ENCODE data around the gene NDUFB1. TPM values are rescaled to one million over a fixed set of nuclear protein-coding genes. Genes with fewer than 3 reads are reported as not detected.

The NDUFB1 gene
- total RNA-seq, 2 donors from 2014 or later = 167 to 185 TPM

GRCh38 chr14:92108345-92109254 is 12.9 kb downstream of the NDUFB1 start:
- Histone ChIP-seq H3K9me3 (no peaks in the 10 kb centered on the region), H3K27me3 (no peaks in the 10 kb centered on the region), H3K36me3 (no peaks in the 10 kb centered on the region), H3K4me3 (no peak overlapping the region), H3K27ac (no peak overlapping the region), H3K4me1 (no peaks in the 10 kb centered on the region), H3K9ac (ENCODE audit: low read depth in 2 of 2, low read length in 2 of 2) (no peak overlapping the region)
- intact Hi-C loops (cut with DNase I) = no loop called here
- DNase-seq = no peak
- TF ChIP-seq CTCF (IDR thresholded peaks at IDR 0.05) = no peak

- Histone ChIP-seq H3K4me3 (peak within 1 kb of the TSS; percentile 99), H3K36me3 (no peaks in the 10 kb centered on the region), H3K4me1 (no peaks in the 10 kb centered on the region), H3K27me3 (no peaks in the 10 kb centered on the region), H3K9ac (ENCODE audit: low read depth in 2 of 2, low read length in 2 of 2) (peak within 1 kb of the TSS; percentile 67 to 79), H3K9me3 (no peaks in the 10 kb centered on the region), H3K27ac (peak within 1 kb of the TSS; percentile 99)
- peak; percentile 97 for DNase-seq
- peak; percentile 60 for TF ChIP-seq CTCF (IDR thresholded peaks at IDR 0.05)
- intact Hi-C loops (cut with DNase I) = no loop called here
These were observed 15.2 kb downstream of the NDUFB1 start, which contains the start of gene ATXN3 for GRCh38 chr14:92106143-92106926. Gene ATXN3, minus strand, starts transcription at chr14:92106582. Its CDS starts 30 bp downstream, at chr14:92106552.

- Histone ChIP-seq H3K4me3 (peak overlapping the region; percentile 99), H3K9me3 (no peaks in the 10 kb centered on the region), H3K36me3 (no peaks in the 10 kb centered on the region), H3K27ac (peak overlapping the region; percentile 99), H3K9ac (ENCODE audit: low read depth in 2 of 2, low read length in 2 of 2) (peak overlapping the region; percentile 67 to 79), H3K27me3 (no peaks in the 10 kb centered on the region), H3K4me1 (no peaks in the 10 kb centered on the region)
- DNase-seq = peak; percentile 64
- TF ChIP-seq CTCF (IDR thresholded peaks at IDR 0.05) = no peak
- intact Hi-C loops (cut with DNase I) = no loop called here
These were observed 15.7 kb downstream of the NDUFB1 start for GRCh38 chr14:92105893-92106142.

- intact Hi-C loops (cut with DNase I) = no loop called here
- Histone ChIP-seq H3K27me3 (no peaks in the 10 kb centered on the region), H3K9me3 (no peaks in the 10 kb centered on the region), H3K4me3 (peak overlapping the region; percentile 99), H3K36me3 (no peaks in the 10 kb centered on the region), H3K9ac (ENCODE audit: low read depth in 2 of 2, low read length in 2 of 2) (peak overlapping the region; percentile 67 to 79), H3K4me1 (no peaks in the 10 kb centered on the region), H3K27ac (peak overlapping the region; percentile 99)
- DNase-seq = no peak
- TF ChIP-seq CTCF (IDR thresholded peaks at IDR 0.05) = no peak
These were observed 16.2 kb downstream of the NDUFB1 start for GRCh38 chr14:92105073-92105892.

GRCh38 chr14:92103363-92103989 is 18.0 kb downstream of the NDUFB1 start:
- Histone ChIP-seq H3K9ac (ENCODE audit: low read depth in 2 of 2, low read length in 2 of 2) (no peak overlapping the region), H3K4me1 (no peaks in the 10 kb centered on the region), H3K36me3 (no peaks in the 10 kb centered on the region), H3K4me3 (no peak overlapping the region), H3K9me3 (no peaks in the 10 kb centered on the region), H3K27me3 (no peaks in the 10 kb centered on the region), H3K27ac (no peak overlapping the region)
- no peak for TF ChIP-seq CTCF (IDR thresholded peaks at IDR 0.05)
- no peak for DNase-seq
- intact Hi-C loops (cut with DNase I) = no loop called here
